GM18511 (cell line): ENCODE data around the gene CCDC88C.
A peak's percentile ranks its signal among the peaks of the same experiment; 100 is the strongest.

Experiments used
- ATAC-seq: cut with Tn5 transposase; IDR thresholded peaks from one replicate; pipeline ENCODE4 v1.9.1; 2021; ENCODE audit warnings: mild to moderate bottlenecking, moderate library complexity; ENCODE audit not compliant: unreplicated experiment

The CCDC88C gene

GRCh38 chr14:91310606-91311283 is 106.9 kb downstream of the CCDC88C start:
- no peak for ATAC-seq

- no peak for ATAC-seq
Observed at GRCh38 chr14:91309756-91310280, 107.8 kb downstream of the CCDC88C start.

GRCh38 chr14:91308337-91308736 is 109.3 kb downstream of the CCDC88C start:
- no peak for ATAC-seq

- ATAC-seq, result no peak
Observed at GRCh38 chr14:91307652-91308051, 110.0 kb downstream of the CCDC88C start.

GRCh38 chr14:91307046-91307445 is 110.6 kb downstream of the CCDC88C start:
- ATAC-seq, result no peak

GRCh38 chr14:91306547-91306946 is 111.1 kb downstream of the CCDC88C start:
- ATAC-seq, result no peak

GRCh38 chr14:91305650-91306431 is 111.8 kb downstream of the CCDC88C start:
- no peak for ATAC-seq

GRCh38 chr14:91303924-91304229 is 113.7 kb downstream of the CCDC88C start:
- no peak for ATAC-seq

- peak; percentile 57 for ATAC-seq
Observed at GRCh38 chr14:91303091-91303923, 114.3 kb downstream of the CCDC88C start.

GRCh38 chr14:91302391-91302790 is 115.2 kb downstream of the CCDC88C start:
- ATAC-seq, result peak; percentile 70

- ATAC-seq, result no peak
Observed at GRCh38 chr14:91300957-91301356, 116.7 kb downstream of the CCDC88C start.

- no peak for ATAC-seq
Observed at GRCh38 chr14:91300283-91300895, 117.2 kb downstream of the CCDC88C start.

GRCh38 chr14:91299121-91300115 is 118.2 kb downstream of the CCDC88C start:
- ATAC-seq, result no peak

- ATAC-seq, result no peak
Observed at GRCh38 chr14:91298576-91298975, 119.0 kb downstream of the CCDC88C start.

- ATAC-seq, result no peak
Observed at GRCh38 chr14:91297081-91297711, 120.4 kb downstream of the CCDC88C start.

- no peak for ATAC-seq
Observed at GRCh38 chr14:91295851-91296796, 121.5 kb downstream of the CCDC88C start.

- no peak for ATAC-seq
Observed at GRCh38 chr14:91295276-91295845, 122.3 kb downstream of the CCDC88C start.

- ATAC-seq, result no peak
Observed at GRCh38 chr14:91294153-91294552, 123.5 kb downstream of the CCDC88C start.
